OCI-M1 (cell line): ENCODE data around the gene CPT2.

Source experiments
- DNase-seq: peaks from one replicate; lab custom pipeline; 2025; lab: John Stamatoyannopoulos, UW

The CPT2 gene

GRCh38 chr1:53219711-53220110, 23.1 kb downstream of the CPT2 start:
- DNase-seq = no peak

GRCh38 chr1:53220171-53220961, 23.7 kb downstream of the CPT2 start, which contains the start of gene CZIB:
Gene CZIB, minus strand, starts transcription at chr1:53220634. Its CDS starts 59 bp downstream, at chr1:53220575.
- DNase-seq = peak; percentile 93

GRCh38 chr1:53220962-53221286, 24.3 kb downstream of the CPT2 start:
- DNase-seq = no peak

GRCh38 chr1:53237638-53238037, 41.0 kb downstream of the CPT2 start:
- no peak for DNase-seq

GRCh38 chr1:53238197-53239155, 41.9 kb downstream of the CPT2 start, which contains the start of gene MAGOH:
Gene MAGOH, minus strand, starts transcription at chr1:53238518. Its CDS starts 70 bp downstream, at chr1:53238448.
- DNase-seq = peak; percentile 98

GRCh38 chr1:53241828-53242227, 45.2 kb downstream of the CPT2 start:
- no peak for DNase-seq

GRCh38 chr1:53242381-53242780, 45.8 kb downstream of the CPT2 start:
- DNase-seq = no peak

- DNase-seq = no peak
Observed at GRCh38 chr1:53244141-53244540, 47.5 kb downstream of the CPT2 start.

GRCh38 chr1:53246261-53247134, 49.9 kb downstream of the CPT2 start:
- no peak for DNase-seq

GRCh38 chr1:53249706-53250105, 53.1 kb downstream of the CPT2 start:
- no peak for DNase-seq

- no peak for DNase-seq
Observed at GRCh38 chr1:53250325-53250724, 53.7 kb downstream of the CPT2 start.

GRCh38 chr1:53254011-53254640, 57.5 kb downstream of the CPT2 start:
- DNase-seq = no peak

- DNase-seq = no peak
Observed at GRCh38 chr1:53255031-53255430, 58.4 kb downstream of the CPT2 start.

GRCh38 chr1:53256511-53257453, 60.2 kb downstream of the CPT2 start:
- no peak for DNase-seq

GRCh38 chr1:53257454-53258081, 60.9 kb downstream of the CPT2 start:
- DNase-seq = no peak

GRCh38 chr1:53258216-53258615, 61.6 kb downstream of the CPT2 start:
- DNase-seq = no peak

- DNase-seq = no peak
Observed at GRCh38 chr1:53259932-53260331, 63.3 kb downstream of the CPT2 start.

- DNase-seq = no peak
Observed at GRCh38 chr1:53260631-53261247, 64.1 kb downstream of the CPT2 start.

- no peak for DNase-seq
Observed at GRCh38 chr1:53262000-53262399, 65.4 kb downstream of the CPT2 start.
